AG09309 (cell line): ENCODE measurements around the gene DARS1.

Experiments
- DNase-seq: peaks from one replicate; pipeline ENCODE4 v3.0.0-alpha.2; 2010; ENCODE audit warnings: low read depth
- H3K4me3 ChIP-seq: 2 replicates; pipeline ENCODE4 v1.5.1; 2011; ENCODE audit warnings: mild to moderate bottlenecking, low read depth, low read length, moderate library complexity; ENCODE audit not compliant: control insufficient read depth
- TF ChIP-seq, protein P1 (sequence below): IDR thresholded peaks from 2 replicates; pipeline ENCODE4 v1.5.1; 2011; ENCODE audit warnings: mild to moderate bottlenecking, low read depth, low read length, inconsistent platforms; ENCODE audit not compliant: insufficient read depth, control insufficient read depth; ENCODE audit errors: missing control alignments

Gene DARS1

DNA sequence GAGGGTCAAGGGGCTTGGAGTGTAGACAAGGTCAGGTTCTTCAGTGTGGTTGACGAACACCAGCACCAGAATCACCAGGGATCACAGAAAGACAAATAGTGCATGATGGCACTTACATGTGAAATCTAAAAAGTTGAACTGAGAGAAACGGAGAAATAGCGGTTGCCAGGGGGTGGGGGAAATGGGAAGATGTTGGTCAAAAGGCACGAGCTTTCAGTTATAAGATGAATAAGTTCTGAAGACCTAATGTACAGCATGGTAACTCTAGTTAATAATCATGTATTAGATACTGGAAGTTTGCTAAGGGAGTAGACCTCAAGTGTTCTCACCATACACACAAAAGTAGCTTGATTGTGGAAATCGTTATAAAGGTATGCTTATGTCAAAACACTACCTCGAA lies 43.7 kb upstream of the DARS1 start:
- DNase-seq = no peak
- TF ChIP-seq, protein P1, sequence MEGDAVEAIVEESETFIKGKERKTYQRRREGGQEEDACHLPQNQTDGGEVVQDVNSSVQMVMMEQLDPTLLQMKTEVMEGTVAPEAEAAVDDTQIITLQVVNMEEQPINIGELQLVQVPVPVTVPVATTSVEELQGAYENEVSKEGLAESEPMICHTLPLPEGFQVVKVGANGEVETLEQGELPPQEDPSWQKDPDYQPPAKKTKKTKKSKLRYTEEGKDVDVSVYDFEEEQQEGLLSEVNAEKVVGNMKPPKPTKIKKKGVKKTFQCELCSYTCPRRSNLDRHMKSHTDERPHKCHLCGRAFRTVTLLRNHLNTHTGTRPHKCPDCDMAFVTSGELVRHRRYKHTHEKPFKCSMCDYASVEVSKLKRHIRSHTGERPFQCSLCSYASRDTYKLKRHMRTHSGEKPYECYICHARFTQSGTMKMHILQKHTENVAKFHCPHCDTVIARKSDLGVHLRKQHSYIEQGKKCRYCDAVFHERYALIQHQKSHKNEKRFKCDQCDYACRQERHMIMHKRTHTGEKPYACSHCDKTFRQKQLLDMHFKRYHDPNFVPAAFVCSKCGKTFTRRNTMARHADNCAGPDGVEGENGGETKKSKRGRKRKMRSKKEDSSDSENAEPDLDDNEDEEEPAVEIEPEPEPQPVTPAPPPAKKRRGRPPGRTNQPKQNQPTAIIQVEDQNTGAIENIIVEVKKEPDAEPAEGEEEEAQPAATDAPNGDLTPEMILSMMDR = no peak
- no peak overlapping the region for H3K4me3 ChIP-seq

DNA sequence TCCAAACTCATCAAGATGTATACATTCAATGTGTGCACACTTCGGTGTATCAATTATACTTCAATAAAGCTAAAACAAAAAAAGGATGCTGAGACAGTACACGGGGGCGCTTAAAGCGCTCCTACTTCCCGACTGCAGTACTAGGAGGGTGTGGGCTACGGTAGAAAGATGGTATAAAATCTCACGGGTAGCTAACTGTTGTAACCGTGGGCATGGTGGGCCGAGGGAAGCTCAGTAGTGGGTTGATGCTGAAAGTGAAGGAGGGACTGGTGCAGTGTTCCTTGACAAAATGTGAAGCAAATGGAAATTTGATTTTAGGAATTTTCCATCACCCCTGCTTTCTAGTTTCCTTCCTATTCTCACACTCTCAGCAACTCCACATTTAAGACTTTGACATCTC lies 42.6 kb upstream of the DARS1 start:
- TF ChIP-seq, protein P1 = no peak
- no peak overlapping the region for H3K4me3 ChIP-seq
- DNase-seq = no peak

DNA sequence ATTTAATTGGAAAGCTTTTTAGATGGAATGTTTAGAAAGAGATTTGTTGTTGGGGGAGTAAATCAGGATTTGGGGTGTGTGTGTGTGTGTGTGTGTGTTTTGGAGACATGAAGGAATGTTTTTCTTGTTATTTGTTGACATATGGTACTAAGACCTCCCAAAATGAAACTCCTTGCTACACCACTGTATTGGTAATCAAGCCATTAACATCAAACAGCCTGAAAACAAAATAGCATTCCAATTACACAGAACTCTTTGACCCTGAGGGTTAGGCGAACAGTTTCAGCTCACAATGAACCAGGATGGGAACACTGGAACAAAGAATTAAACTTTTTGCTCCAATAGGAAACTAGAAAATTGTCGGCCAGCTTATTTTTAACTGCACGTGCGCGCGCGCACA lies 41.7 kb upstream of the DARS1 start:
- DNase-seq = no peak
- TF ChIP-seq, protein P1 = no peak
- no peak overlapping the region for H3K4me3 ChIP-seq

DNA sequence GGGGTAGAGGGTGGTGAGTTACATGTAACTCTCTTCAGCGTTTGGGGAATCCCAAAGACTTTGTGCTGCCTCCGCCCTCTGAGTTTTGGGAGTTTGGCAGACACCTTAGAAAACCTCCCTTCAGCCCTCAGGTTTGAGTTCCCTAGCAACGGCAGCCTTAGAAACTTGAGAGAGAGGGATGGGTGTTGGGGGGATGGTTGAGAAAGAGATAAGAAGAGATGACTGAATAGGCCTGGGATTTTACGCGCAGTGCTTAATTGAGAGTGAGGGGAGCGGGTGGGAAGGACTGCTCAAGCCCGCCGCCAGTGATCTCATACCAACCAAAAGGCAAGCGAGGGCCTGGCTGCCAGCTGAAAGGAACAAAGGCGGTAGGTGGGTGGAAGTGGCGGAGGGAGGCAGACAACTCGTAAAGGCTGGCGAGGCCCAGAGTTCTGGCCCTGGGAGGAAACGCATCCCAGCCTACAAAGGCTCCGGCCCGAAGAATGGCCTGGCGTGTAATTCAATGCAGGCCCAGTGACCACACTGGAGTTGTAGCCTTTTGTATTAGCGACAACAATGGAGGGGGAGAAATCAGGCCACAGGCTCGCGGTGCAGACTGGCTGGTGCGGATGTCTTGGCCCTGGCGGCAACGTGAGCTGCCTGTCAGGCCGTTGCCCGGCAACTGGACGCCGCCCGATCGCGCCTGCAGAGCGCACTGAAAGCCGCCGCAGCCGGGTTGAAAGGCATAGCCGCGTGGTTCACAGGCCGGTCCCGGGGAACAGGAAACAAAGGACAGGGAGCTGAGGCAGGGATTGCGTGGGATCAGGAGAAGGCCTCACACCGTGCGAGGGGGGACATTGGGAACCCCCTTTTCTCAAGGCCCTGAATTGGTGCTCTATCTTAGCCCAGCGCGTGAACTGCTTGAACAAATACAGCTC lies 39.9 kb upstream of the DARS1 start:
- H3K4me3 ChIP-seq = no peak overlapping the region
- TF ChIP-seq, protein P1 = no peak
- no peak for DNase-seq

DNA sequence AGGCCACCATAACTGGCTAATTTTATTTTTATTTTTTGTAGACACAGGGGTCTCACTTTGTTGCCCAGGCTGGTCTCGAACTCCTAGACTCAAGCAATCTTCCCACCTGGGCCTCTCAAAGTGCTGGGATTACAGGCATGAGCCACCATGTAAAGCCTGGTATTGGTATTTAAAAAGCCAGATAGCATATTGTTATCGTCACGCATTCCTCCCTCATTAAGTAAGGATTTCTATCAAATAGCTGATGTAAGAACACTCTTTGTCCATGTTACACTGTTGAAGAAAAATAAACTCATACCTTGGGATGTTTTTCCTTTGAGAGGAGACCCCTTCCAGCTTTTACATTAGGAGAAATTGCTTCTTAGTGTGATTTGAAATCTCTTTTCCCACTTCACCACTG lies 39.2 kb upstream of the DARS1 start:
- H3K4me3 ChIP-seq = no peak overlapping the region
- TF ChIP-seq, protein P1 = no peak
- DNase-seq = no peak

DNA sequence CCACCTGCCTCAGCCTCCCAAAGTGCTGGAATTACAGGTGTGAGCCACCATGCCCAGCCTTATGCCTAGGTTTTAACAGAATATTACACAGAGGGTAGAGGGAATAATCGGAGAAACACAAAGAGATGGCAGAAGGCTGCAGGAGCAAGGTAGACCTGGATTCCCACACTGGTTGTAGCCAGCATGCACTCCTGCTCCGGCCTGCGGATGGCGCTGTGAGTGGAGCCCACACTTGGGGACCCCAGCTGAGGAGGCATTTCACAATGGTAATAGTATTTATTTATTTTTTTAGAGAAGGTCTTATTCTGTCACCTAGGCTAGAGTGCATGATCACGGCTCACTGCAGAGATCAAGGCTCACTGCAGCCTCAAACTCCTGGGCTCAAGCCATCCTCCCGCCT lies 38.8 kb upstream of the DARS1 start:
- no peak overlapping the region for H3K4me3 ChIP-seq
- no peak for DNase-seq
- TF ChIP-seq, protein P1 = no peak
